ENCODE measurements around the gene URB1. TPM values are rescaled to one million over a fixed set of nuclear protein-coding genes. Genes with fewer than 3 reads are reported as not detected.

The URB1 gene
- polyA plus RNA-seq, 4 donors = 0.67 to 8.5 (median 3.4) TPM

DNA sequence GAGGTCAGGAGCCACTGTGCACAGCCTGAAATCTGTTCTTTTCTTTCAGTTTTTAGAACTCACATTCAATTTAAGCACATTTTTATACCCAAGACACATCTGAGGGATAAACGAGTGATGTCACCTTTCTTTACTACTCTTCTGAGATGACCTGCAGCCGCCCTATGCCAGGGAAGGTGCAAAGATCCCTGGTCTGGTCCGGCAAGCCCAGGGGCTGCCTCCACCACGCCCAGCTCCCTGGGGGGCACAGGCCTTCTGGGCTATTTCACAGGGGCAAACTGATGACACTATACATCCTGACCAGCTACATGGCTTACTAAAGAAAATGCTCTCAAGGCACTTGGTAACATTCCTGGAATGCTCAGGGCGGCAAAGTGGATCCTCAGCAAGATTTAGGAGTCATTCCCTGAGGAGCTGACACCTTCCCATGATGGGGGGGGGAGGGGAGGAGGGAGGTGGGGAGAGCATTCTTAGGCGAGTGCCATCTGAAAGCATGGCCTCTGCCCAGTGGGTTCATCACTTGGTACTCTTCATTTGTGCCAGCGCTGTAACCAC is 82.8 kb downstream of the URB1 start:
- H3K4me3 ChIP-seq (ENCODE audit: low read depth in 1 of 3, low read length in 3 of 3) = no peak overlapping the region
- no peak overlapping the region for H3K27ac ChIP-seq (ENCODE audit: low read depth in 1 of 3, low read length in 2 of 3)
- WGBS, 3 donors = 91 to 96% (median 92%) methylated on average over 7 of the region's 7 CpGs
- H3K4me1 ChIP-seq (ENCODE audit: control insufficient read depth in 3 of 3, insufficient read depth in 2 of 3, low read depth in 1 of 3, low read length in 2 of 3) = no peaks in the 10 kb centered on the region
- H3K27me3 ChIP-seq (ENCODE audit: control insufficient read depth in 3 of 3, insufficient read depth in 3 of 3, low read length in 3 of 3) = no peaks in the 10 kb centered on the region
- H3K36me3 ChIP-seq (ENCODE audit: control insufficient read depth in 3 of 3, insufficient read depth in 2 of 3, low read depth in 1 of 3, low read length in 3 of 3) = peaks cover 0 to 40% (median 6%) of the 10 kb centered on the region in 3 donors
- FAIRE-seq (no peak), DNase-seq (no peak)
- no peaks in the 10 kb centered on the region for H3K9me3 ChIP-seq (ENCODE audit: control insufficient read depth in 2 of 2, insufficient read depth in 1 of 2, low read depth in 1 of 2, low read length in 1 of 2)

DNA sequence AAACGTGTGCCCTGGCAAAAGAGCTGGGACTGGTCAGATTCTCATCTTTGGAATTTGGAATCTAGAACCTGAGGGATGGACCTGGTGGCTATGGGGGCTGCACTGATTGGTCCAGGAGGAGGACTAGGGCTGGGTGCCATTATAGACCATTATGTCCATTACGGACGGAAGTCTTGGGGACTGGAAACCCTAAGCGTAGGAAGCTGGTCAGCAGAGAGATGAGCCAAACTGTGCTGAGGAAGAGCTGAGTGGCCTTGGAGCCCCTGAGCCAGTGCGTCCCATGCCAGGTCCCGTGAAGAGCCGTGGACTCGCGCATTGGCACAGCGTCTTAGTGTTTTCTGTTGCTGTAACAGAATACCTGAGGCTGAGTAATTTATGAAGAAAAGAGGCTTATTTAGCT is 84.1 kb downstream of the URB1 start:
- Histone ChIP-seq H3K4me1 (ENCODE audit: control insufficient read depth in 3 of 3, insufficient read depth in 2 of 3, low read depth in 1 of 3, low read length in 2 of 3) (no peaks in the 10 kb centered on the region), H3K27me3 (ENCODE audit: control insufficient read depth in 3 of 3, insufficient read depth in 3 of 3, low read length in 3 of 3) (no peaks in the 10 kb centered on the region), H3K4me3 (ENCODE audit: low read depth in 1 of 3, low read length in 3 of 3) (no peak overlapping the region), H3K27ac (ENCODE audit: low read depth in 1 of 3, low read length in 2 of 3) (no peak overlapping the region), H3K9me3 (ENCODE audit: control insufficient read depth in 2 of 2, insufficient read depth in 1 of 2, low read depth in 1 of 2, low read length in 1 of 2) (no peaks in the 10 kb centered on the region), H3K36me3 (ENCODE audit: control insufficient read depth in 3 of 3, insufficient read depth in 2 of 3, low read depth in 1 of 3, low read length in 3 of 3) (peaks cover 0 to 31% (median 0%) of the 10 kb centered on the region in 3 donors)
- no peak for DNase-seq
- no peak for FAIRE-seq
- 95% methylated on average over 10 of the region's 10 CpGs for WGBS, 3 donors

GRCh38 chr21:32307706-32308105 is 85.1 kb downstream of the URB1 start:
- FAIRE-seq = no peak
- Histone ChIP-seq H3K9me3 (ENCODE audit: control insufficient read depth in 2 of 2, insufficient read depth in 1 of 2, low read depth in 1 of 2, low read length in 1 of 2) (no peaks in the 10 kb centered on the region), H3K27ac (ENCODE audit: low read depth in 1 of 3, low read length in 2 of 3) (no peak overlapping the region), H3K4me1 (ENCODE audit: control insufficient read depth in 3 of 3, insufficient read depth in 2 of 3, low read depth in 1 of 3, low read length in 2 of 3) (no peaks in the 10 kb centered on the region), H3K27me3 (ENCODE audit: control insufficient read depth in 3 of 3, insufficient read depth in 3 of 3, low read length in 3 of 3) (no peaks in the 10 kb centered on the region), H3K4me3 (ENCODE audit: low read depth in 1 of 3, low read length in 3 of 3) (no peak overlapping the region), H3K36me3 (ENCODE audit: control insufficient read depth in 3 of 3, insufficient read depth in 2 of 3, low read depth in 1 of 3, low read length in 3 of 3) (peaks cover 0 to 27% (median 0%) of the 10 kb centered on the region in 3 donors)
- no peak for DNase-seq
- WGBS, 3 donors = 97 to 100% (median 99%) methylated on average over 4 of the region's 4 CpGs

DNA sequence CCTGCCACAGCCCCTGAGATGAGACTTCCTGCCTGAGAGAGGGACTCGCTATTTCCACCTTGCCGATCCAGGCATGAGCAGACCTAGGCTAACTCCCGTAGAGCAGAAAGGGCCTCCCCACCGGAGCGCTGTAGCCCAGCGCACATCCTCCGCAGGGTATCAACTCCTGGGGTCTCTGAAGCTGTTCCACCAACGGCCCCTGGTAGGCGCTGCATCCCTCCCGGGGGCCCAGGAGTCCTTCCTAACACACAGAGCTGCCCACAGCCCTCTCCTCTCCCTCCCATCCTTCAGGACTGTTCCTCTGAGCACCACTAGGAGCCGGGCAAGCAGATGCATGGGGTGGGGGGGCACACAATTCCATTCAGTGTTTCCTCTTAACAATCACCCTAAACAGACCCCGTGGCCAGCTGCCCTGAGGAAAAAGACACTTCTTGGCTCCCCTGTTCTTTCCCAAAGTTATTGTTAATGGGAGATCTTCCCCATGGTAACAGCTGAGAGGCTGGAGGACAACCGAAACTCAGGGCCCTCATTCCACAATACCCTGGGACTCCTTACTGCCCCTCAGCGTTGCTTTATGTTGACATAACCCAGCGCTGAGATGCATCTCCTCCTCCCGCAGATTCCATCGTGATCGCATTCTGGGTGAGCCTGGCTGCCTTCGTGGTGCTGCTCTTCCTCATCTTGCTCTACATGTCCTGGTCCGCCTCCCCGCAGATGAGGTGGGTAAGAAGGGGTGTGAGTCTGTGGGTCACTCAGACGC is 86.6 kb downstream of the URB1 start:
- H3K27me3 ChIP-seq (ENCODE audit: control insufficient read depth in 3 of 3, insufficient read depth in 3 of 3, low read length in 3 of 3) = no peaks in the 10 kb centered on the region
- no peaks in the 10 kb centered on the region for H3K9me3 ChIP-seq (ENCODE audit: control insufficient read depth in 2 of 2, insufficient read depth in 1 of 2, low read depth in 1 of 2, low read length in 1 of 2)
- FAIRE-seq (no peak), DNase-seq (peak in 1 of 2 donors; percentile 11)
- H3K27ac ChIP-seq (ENCODE audit: low read depth in 1 of 3, low read length in 2 of 3) = no peak overlapping the region
- no peaks in the 10 kb centered on the region for H3K4me1 ChIP-seq (ENCODE audit: control insufficient read depth in 3 of 3, insufficient read depth in 2 of 3, low read depth in 1 of 3, low read length in 2 of 3)
- 63 to 87% (median 83%) methylated on average over 22 of the region's 22 CpGs for WGBS, 3 donors
- H3K36me3 ChIP-seq (ENCODE audit: control insufficient read depth in 3 of 3, insufficient read depth in 2 of 3, low read depth in 1 of 3, low read length in 3 of 3) = peaks cover 0 to 15% (median 0%) of the 10 kb centered on the region in 3 donors
- no peak overlapping the region for H3K4me3 ChIP-seq (ENCODE audit: low read depth in 1 of 3, low read length in 3 of 3)

- no peaks in the 10 kb centered on the region for H3K9me3 ChIP-seq (ENCODE audit: control insufficient read depth in 2 of 2, insufficient read depth in 1 of 2, low read depth in 1 of 2, low read length in 1 of 2)
- no peak for DNase-seq
- H3K4me1 ChIP-seq (ENCODE audit: control insufficient read depth in 3 of 3, insufficient read depth in 2 of 3, low read depth in 1 of 3, low read length in 2 of 3) = no peaks in the 10 kb centered on the region
- H3K36me3 ChIP-seq (ENCODE audit: control insufficient read depth in 3 of 3, insufficient read depth in 2 of 3, low read depth in 1 of 3, low read length in 3 of 3) = peaks cover 0 to 20% (median 0%) of the 10 kb centered on the region in 3 donors
- no peak for FAIRE-seq
- H3K27me3 ChIP-seq (ENCODE audit: control insufficient read depth in 3 of 3, insufficient read depth in 3 of 3, low read length in 3 of 3) = no peaks in the 10 kb centered on the region
- WGBS, 3 donors = 94 to 98% (median 97%) methylated on average over 7 of the region's 7 CpGs
- no peak overlapping the region for H3K4me3 ChIP-seq (ENCODE audit: low read depth in 1 of 3, low read length in 3 of 3)
- no peak overlapping the region for H3K27ac ChIP-seq (ENCODE audit: low read depth in 1 of 3, low read length in 2 of 3)
These were observed 87.8 kb downstream of the URB1 start for GRCh38 chr21:32304998-32305397.

DNA sequence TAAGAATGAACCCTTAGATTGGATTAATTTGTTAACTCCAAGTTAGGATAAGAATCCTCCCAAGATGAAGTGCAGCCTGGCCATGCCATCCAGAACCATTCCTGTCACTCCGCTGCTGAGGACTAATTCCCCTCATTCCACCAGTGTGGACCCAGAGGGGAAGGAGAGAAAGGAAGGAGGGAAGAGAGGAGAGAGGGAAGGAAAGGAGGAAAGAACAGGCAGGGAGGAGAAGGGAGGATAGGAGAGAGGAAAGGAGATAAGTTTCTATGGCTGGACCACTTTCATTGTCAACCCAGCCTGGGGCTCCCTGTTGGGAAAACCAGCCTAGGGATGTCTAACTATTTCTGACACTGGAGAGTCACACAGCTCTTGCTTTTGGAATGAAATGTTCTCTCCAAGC is 89.4 kb downstream of the URB1 start:
- H3K9me3 ChIP-seq (ENCODE audit: control insufficient read depth in 2 of 2, insufficient read depth in 1 of 2, low read depth in 1 of 2, low read length in 1 of 2) = no peaks in the 10 kb centered on the region

GRCh38 chr21:32302560-32302959 is 90.3 kb downstream of the URB1 start:
- WGBS, 3 donors = 89 to 95% (median 95%) methylated on average over 6 of the region's 6 CpGs
- H3K9me3 ChIP-seq (ENCODE audit: control insufficient read depth in 2 of 2, insufficient read depth in 1 of 2, low read depth in 1 of 2, low read length in 1 of 2) = no peaks in the 10 kb centered on the region
- no peak for FAIRE-seq

More for the DNA sequence above, 89.4 kb downstream of the URB1 start:
- Histone ChIP-seq H3K4me1 (ENCODE audit: control insufficient read depth in 3 of 3, insufficient read depth in 2 of 3, low read depth in 1 of 3, low read length in 2 of 3) (no peaks in the 10 kb centered on the region), H3K27ac (ENCODE audit: low read depth in 1 of 3, low read length in 2 of 3) (no peak overlapping the region), H3K27me3 (ENCODE audit: control insufficient read depth in 3 of 3, insufficient read depth in 3 of 3, low read length in 3 of 3) (no peaks in the 10 kb centered on the region), H3K36me3 (ENCODE audit: control insufficient read depth in 3 of 3, insufficient read depth in 2 of 3, low read depth in 1 of 3, low read length in 3 of 3) (peaks cover 0 to 14% (median 0%) of the 10 kb centered on the region in 3 donors), H3K4me3 (ENCODE audit: low read depth in 1 of 3, low read length in 3 of 3) (no peak overlapping the region)
- 100% methylated on average over 1 of the region's 1 CpG for WGBS, 3 donors
- DNase-seq (no peak), FAIRE-seq (no peak)

GRCh38 chr21:32301596-32301995 is 91.2 kb downstream of the URB1 start:
- Histone ChIP-seq H3K27ac (ENCODE audit: low read depth in 1 of 3, low read length in 2 of 3) (no peak overlapping the region), H3K4me1 (ENCODE audit: control insufficient read depth in 3 of 3, insufficient read depth in 2 of 3, low read depth in 1 of 3, low read length in 2 of 3) (no peaks in the 10 kb centered on the region), H3K36me3 (ENCODE audit: control insufficient read depth in 3 of 3, insufficient read depth in 2 of 3, low read depth in 1 of 3, low read length in 3 of 3) (peaks cover 0 to 11% (median 0%) of the 10 kb centered on the region in 3 donors), H3K9me3 (ENCODE audit: control insufficient read depth in 2 of 2, insufficient read depth in 1 of 2, low read depth in 1 of 2, low read length in 1 of 2) (no peaks in the 10 kb centered on the region), H3K4me3 (ENCODE audit: low read depth in 1 of 3, low read length in 3 of 3) (no peak overlapping the region), H3K27me3 (ENCODE audit: control insufficient read depth in 3 of 3, insufficient read depth in 3 of 3, low read length in 3 of 3) (no peaks in the 10 kb centered on the region)
- WGBS, 3 donors = 77 to 86% (median 85%) methylated on average over 2 of the region's 2 CpGs
- FAIRE-seq (no peak), DNase-seq (no peak)

More at GRCh38 chr21:32302560-32302959, 90.3 kb downstream of the URB1 start:
- H3K4me3 ChIP-seq (ENCODE audit: low read depth in 1 of 3, low read length in 3 of 3) = no peak overlapping the region
- DNase-seq = no peak
- no peak overlapping the region for H3K27ac ChIP-seq (ENCODE audit: low read depth in 1 of 3, low read length in 2 of 3)
- H3K4me1 ChIP-seq (ENCODE audit: control insufficient read depth in 3 of 3, insufficient read depth in 2 of 3, low read depth in 1 of 3, low read length in 2 of 3) = no peaks in the 10 kb centered on the region
- H3K36me3 ChIP-seq (ENCODE audit: control insufficient read depth in 3 of 3, insufficient read depth in 2 of 3, low read depth in 1 of 3, low read length in 3 of 3) = peaks cover 0 to 11% (median 0%) of the 10 kb centered on the region in 3 donors
- H3K27me3 ChIP-seq (ENCODE audit: control insufficient read depth in 3 of 3, insufficient read depth in 3 of 3, low read length in 3 of 3) = no peaks in the 10 kb centered on the region
